ENCODE data around the gene IQCC.

DNA sequence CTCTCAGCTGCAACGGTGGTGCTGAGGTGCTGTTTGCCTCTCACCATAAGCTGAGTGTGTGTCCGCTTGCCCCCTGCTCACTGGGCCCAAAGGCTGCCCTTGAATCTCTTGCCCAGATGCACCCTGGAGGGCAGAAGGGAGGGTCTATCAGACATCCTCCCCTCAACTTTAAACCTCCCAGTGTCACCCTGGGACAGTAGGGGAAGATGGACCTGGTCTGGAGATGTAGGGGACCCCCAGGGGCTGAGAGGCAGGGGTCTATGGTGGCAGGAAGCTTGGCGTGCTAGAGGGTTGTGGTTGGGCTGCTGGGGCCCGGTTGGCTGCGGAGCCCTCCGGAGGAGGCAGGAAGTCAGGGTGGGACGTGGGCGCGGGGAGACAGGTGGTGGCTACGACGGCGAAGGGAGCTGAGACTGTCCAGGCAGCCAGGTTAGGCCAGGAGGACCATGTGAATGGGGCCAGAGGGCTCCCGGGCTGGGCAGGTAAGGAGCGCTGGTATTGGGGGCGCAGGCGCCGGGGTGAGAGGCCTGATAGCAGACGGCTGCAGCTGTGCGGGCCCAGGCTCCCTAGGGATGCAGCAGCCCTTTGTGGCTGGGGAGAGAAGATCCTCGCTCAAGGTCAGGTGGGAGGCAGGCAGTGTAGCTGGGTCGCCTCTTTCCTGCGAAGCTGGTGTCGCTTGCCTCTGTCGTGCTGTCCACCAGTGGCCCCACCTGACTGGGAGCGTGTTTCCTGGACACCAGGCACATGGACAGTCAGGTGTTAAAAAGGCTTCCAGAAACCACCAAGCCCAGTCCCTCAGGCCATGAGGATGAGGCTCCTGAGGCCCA lies 45.6 kb downstream of the IQCC start, which contains the start of gene LCK:
- TF ChIP-seq CTCF (IDR thresholded peaks at IDR 0.05) (no peak), POLR2A (IDR thresholded peaks at IDR 0.05) (no peak)

Data from right lobe of liver (tissue), 4 donors.